ENCODE measurements around the gene LRRC8D.

Gene LRRC8D

GRCh38 chr1:89836252-89837035 lies 15.6 kb downstream of the LRRC8D start:
- Histone ChIP-seq H2AFZ (no peak overlapping the region), H3K36me3 (ENCODE audit: control insufficient read depth, insufficient read depth, low read length) (no peaks in the 10 kb centered on the region), H3K9ac (no peak overlapping the region), H3K9me3 (ENCODE audit: control insufficient read depth, low read length) (no peaks in the 10 kb centered on the region), H3K4me1 (no peaks in the 10 kb centered on the region), H3K27ac (no peak overlapping the region), H3K4me2 (ENCODE audit: low read length) (no peak overlapping the region), H3K27me3 (ENCODE audit: control insufficient read depth, insufficient read depth, low read length) (no peaks in the 10 kb centered on the region), H3K79me2 (no peaks in the 10 kb centered on the region), H3K4me3 (ENCODE audit: low read depth, low read length) (no peak overlapping the region)
- no peak for TF ChIP-seq CTCF (IDR thresholded peaks at IDR 0.05)

GRCh38 chr1:89837036-89837481 lies 16.2 kb downstream of the LRRC8D start:
- Histone ChIP-seq H3K27ac (no peak overlapping the region), H3K79me2 (no peaks in the 10 kb centered on the region), H3K9ac (no peak overlapping the region), H3K27me3 (ENCODE audit: control insufficient read depth, insufficient read depth, low read length) (no peaks in the 10 kb centered on the region), H3K4me1 (no peaks in the 10 kb centered on the region), H3K36me3 (ENCODE audit: control insufficient read depth, insufficient read depth, low read length) (no peaks in the 10 kb centered on the region), H3K4me2 (ENCODE audit: low read length) (no peak overlapping the region), H2AFZ (no peak overlapping the region), H3K4me3 (ENCODE audit: low read depth, low read length) (no peak overlapping the region), H3K9me3 (ENCODE audit: control insufficient read depth, low read length) (no peaks in the 10 kb centered on the region)
- TF ChIP-seq CTCF (IDR thresholded peaks at IDR 0.05): no peak

- Histone ChIP-seq H3K4me2 (ENCODE audit: low read length) (no peak overlapping the region), H3K4me3 (ENCODE audit: low read depth, low read length) (no peak overlapping the region), H3K9me3 (ENCODE audit: control insufficient read depth, low read length) (no peaks in the 10 kb centered on the region), H3K4me1 (peaks cover 3% of the 10 kb centered on the region), H3K9ac (no peak overlapping the region), H3K36me3 (ENCODE audit: control insufficient read depth, insufficient read depth, low read length) (no peaks in the 10 kb centered on the region), H3K79me2 (no peaks in the 10 kb centered on the region), H3K27ac (no peak overlapping the region), H3K27me3 (ENCODE audit: control insufficient read depth, insufficient read depth, low read length) (no peaks in the 10 kb centered on the region), H2AFZ (no peak overlapping the region)
- TF ChIP-seq CTCF (IDR thresholded peaks at IDR 0.05): no peak
Observed at GRCh38 chr1:89837510-89837909, 16.7 kb downstream of the LRRC8D start.

- no peaks in the 10 kb centered on the region for H3K79me2 ChIP-seq
- TF ChIP-seq CTCF (IDR thresholded peaks at IDR 0.05): no peak
- no peak overlapping the region for H3K9ac ChIP-seq
- H3K4me2 ChIP-seq (ENCODE audit: low read length): no peak overlapping the region
- H2AFZ ChIP-seq: no peak overlapping the region
- no peak overlapping the region for H3K4me3 ChIP-seq (ENCODE audit: low read depth, low read length)
- H3K36me3 ChIP-seq (ENCODE audit: control insufficient read depth, insufficient read depth, low read length): no peaks in the 10 kb centered on the region
- no peaks in the 10 kb centered on the region for H3K27me3 ChIP-seq (ENCODE audit: control insufficient read depth, insufficient read depth, low read length)
- H3K4me1 ChIP-seq: peaks cover 4% of the 10 kb centered on the region
- no peak overlapping the region for H3K27ac ChIP-seq
- H3K9me3 ChIP-seq (ENCODE audit: control insufficient read depth, low read length): no peaks in the 10 kb centered on the region
Observed at GRCh38 chr1:89839516-89839915, 18.7 kb downstream of the LRRC8D start.

GRCh38 chr1:89841507-89841906 lies 20.7 kb downstream of the LRRC8D start:
- H3K9me3 ChIP-seq (ENCODE audit: control insufficient read depth, low read length): no peaks in the 10 kb centered on the region
- no peak overlapping the region for H3K4me3 ChIP-seq (ENCODE audit: low read depth, low read length)
- H3K27ac ChIP-seq: no peak overlapping the region
- H3K4me2 ChIP-seq (ENCODE audit: low read length): no peak overlapping the region
- H3K27me3 ChIP-seq (ENCODE audit: control insufficient read depth, insufficient read depth, low read length): no peaks in the 10 kb centered on the region
- no peaks in the 10 kb centered on the region for H3K79me2 ChIP-seq
- no peak overlapping the region for H2AFZ ChIP-seq
- TF ChIP-seq CTCF (IDR thresholded peaks at IDR 0.05): no peak
- no peak overlapping the region for H3K9ac ChIP-seq
- no peaks in the 10 kb centered on the region for H3K36me3 ChIP-seq (ENCODE audit: control insufficient read depth, insufficient read depth, low read length)
- H3K4me1 ChIP-seq: peaks cover 4% of the 10 kb centered on the region

Data from parathyroid adenoma (tissue), 2 donors.